Fibroblast of skin of left quadriceps (primary cell): Measurements from ENCODE around the gene GRIN2D.

ENCODE experiments used
- DNase-seq, 2 experiments: peaks; one replicate each; pipeline ENCODE4 v3.0.0-alpha.2; 2013; ENCODE audit warnings: low read depth in 2 of 2

GRIN2D gene

GRCh38 chr19:48441360-48442050 is 48.0 kb downstream of the GRIN2D start:
- no peak for DNase-seq

- no peak for DNase-seq
These were observed 48.9 kb downstream of the GRIN2D start for GRCh38 chr19:48442116-48443035.

DNA sequence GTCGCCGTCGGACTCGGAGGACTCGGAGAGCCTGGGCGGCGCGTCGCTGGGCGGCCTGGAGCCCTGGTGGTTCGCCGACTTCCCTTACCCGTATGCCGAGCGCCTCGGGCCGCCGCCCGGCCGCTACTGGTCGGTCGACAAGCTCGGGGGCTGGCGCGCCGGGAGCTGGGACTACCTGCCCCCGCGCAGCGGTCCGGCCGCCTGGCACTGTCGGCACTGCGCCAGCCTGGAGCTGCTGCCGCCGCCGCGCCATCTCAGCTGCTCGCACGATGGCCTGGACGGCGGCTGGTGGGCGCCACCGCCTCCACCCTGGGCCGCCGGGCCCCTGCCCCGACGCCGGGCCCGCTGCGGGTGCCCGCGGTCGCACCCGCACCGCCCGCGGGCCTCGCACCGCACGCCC is 49.8 kb downstream of the GRIN2D start:
- no peak for DNase-seq
